Eye (tissue), 1 donor: ENCODE data around the gene GRB10.

Source experiments
- DNase-seq: peaks from one replicate; pipeline ENCODE4 v3.0.0-alpha.2; 2015

Gene GRB10

DNA sequence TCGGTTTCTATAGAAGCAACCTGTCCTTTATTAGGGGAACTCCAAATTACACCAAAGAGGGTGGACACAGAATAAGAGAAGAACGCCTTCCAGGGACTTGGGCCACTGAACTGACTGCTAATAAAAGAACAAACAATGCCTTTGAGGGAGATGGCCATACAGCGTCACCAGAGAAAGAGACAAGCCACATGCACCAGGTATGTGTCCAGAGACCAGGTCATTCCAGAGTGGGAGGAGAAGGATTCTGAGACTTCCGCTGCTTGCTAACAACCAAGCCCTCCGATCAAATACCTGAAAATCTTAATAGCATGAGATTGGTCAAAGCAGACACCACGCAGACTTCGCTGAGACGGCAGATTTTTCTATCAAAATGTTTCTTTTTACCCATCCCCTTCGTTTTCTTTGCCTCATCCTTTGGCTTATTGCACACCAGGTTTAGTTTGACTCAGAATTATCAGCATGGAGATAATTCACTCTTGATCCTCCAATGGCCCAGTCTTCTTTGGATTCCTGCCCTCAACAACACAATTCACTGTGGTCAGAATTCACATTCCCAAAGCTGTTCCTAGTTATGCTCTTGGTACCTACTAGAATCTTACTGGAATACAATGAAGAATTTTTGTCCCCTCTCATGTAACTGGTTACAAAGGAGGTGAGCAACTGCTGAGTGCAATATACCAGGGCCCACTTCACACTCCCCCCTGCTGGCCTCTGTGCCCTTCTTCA, 130.1 kb downstream of the GRB10 start:
- no peak for DNase-seq

DNA sequence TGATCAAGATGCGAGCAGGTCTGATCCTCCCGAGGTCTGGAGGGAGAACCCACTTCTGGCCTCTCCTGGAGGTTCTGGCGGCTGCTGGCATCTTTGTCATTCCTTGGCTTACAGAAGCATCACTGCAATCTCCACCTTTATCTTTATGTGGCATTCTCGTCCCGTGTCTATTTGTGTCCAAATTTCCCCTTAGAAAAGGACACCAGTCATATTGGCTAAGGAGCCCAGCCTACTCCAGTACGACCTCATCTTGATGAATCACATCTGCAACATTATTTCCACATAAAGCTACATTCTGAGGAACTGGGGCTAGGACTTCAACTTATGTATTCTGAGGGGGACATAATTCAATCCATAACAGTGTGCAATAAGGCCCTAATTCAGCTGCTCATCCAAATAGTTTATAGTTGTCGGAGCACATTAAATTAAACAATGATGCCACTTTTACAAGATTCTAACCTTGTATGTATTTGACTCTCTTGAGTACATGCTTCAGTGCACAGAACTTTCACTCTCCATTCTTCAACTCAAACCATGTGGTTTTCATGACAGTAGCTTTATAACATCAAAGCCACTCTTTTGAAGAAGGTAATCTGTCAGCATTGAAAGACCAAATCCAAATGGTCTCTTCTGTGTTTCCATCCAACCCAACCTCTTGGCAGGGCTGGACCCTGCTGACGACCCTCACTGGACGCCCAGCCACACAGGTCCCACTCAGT, 131.3 kb downstream of the GRB10 start:
- DNase-seq = no peak

DNA sequence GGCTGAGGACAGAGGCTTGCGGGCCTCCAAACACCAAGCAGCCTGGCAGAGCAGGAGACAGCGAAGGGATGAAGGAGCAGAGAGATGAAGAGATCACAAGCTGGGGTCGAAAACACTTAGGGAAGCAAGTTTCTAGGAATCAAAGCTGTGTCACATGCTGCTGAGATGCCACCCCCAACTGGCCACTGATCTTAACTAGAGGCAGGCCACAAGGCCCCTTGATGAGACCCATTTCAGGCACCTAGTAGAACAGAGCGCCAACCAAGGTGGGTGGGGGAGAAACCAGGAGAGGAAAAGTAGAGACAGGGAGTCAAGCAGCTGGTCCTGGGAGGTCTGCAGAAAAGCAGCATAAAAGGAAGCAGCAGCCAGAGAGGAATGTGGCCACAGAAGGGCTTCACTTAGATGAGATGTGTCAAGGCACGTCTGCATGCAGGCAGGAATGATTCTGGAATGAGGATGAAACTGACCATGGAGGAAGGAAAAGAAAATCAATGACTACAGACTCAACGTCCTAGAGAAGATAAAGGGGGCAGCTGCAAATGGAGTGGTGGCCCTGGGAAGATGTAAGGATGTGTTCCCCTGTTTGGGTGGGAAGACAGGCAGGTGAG, 132.5 kb downstream of the GRB10 start:
- no peak for DNase-seq

DNA sequence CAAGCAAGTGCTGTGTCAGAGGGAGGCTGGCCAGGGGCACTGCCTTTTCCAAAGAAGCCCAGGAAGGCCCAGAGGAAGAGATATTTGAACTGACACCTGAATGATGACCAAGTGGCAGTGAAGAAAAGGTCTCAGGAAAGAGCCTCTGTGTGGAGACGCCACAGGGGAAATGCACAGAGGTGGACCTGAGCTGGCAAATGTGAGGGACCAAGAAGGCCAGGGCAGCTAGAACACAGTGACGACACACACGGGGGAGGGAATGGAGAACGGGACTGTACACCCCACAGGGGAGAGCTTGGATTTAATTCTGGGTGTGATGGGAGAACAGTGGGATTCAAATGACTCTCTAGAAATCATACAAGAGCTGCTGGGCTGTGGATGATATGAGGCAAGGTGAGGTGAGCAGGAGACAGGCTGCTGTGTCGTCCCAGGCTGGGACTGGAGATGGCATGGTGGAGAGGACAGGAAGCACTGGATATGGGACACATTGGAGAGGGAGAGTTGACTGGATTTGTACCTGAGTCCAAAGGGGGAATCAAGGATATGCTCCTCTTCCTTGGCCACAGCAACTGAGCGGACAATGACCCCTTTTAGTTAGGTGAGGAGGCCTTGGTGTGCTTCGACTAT, 133.3 kb downstream of the GRB10 start:
- no peak for DNase-seq

DNA sequence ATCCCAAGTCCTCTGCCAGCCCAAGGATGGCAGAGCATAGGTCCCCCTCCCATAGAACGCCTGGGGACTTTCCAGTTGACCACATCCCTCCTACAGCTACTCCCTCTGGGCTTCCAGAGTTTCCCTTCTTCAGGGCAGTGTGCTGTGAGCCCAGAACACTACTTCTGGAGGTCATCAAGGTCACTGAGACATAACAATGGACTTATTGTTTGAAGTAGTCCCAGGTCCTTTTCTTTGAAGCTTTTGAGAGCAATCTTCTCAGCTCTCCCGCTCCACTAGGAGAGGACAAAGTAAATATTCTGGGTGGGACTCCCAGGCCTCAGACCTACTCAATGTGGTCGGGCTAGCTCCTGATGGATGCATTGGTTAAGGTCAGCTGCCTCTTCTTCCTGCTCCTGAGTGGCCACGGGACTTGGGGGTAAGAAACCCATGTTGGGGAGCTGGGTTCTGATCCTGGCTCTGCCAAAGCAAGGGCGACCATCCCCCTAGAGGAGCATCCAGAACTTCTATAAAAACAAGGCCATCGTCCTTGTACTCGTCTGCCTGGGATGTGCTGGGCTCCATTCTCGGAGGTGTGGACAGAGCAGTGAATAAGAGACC, 134.0 kb downstream of the GRB10 start:
- DNase-seq = no peak

DNA sequence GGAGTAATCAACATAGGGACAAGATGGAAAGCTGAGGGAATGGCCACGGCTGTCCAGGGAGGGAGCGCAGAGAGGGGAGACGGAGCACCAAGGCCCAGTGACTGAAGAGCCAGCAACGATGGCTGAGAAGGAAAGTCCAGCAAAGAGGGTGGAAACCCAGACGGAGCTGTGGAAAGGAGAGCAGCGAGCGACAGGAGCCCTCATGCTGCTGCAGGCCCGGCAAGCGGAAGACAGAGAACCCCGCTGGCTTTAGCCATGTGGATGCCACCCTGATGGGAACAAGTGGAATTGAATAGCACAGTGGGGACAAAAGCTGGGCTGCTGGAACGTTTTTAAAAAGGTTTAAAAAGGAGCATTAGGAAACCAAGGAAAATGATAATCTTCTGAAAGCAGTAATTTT, 134.6 kb downstream of the GRB10 start:
- no peak for DNase-seq

DNA sequence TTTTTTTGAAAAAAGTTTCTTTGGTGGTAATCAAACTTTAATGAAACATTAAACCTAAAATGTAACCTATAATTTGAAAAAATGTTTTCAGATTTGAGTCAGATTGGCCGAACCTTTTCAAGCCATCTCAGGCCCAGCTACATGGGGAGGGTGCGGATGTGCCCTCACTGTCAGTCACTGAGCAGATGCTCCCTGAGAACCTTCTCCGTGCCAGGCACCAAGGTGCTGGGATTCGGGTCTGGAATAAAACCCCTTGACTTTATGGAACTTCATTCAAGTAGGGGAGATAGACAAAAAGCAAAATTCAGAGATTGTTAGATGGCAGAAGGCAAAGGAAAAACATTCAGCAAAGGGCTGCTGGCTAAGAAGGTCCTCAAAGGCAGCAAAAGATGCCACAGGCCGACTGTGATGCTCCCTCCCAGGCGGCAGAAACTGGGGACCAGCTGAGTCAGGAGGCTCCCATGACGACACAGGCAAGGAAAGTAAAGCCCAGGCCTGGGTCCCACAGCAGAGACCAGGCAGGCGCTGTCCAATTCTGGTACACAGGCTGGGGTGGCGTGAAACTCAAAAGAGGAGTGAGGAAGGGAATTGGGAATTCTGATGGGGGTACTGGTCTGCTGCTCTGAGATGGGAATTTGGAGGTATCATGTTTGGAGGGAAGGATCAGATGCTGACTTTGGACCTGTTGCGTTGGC, 135.3 kb downstream of the GRB10 start:
- no peak for DNase-seq

DNA sequence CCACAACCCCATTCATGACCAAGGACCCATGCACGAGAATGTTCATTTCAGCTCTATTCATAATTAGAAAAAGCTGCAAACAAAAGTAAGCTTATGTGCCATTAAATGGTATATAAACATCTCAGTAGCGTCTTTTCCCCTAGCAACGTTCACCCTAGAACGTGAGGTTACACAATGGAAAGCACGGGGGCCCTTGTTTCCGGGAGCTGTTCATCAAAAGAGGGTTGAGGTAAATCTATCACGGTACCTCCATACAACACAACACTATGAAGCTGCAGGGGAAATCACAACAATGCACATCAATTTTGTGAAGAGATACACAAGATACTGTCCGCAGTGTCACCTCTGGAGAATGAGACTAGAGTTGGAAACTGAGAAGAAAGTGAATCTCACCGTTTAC, 136.6 kb downstream of the GRB10 start:
- no peak for DNase-seq

DNA sequence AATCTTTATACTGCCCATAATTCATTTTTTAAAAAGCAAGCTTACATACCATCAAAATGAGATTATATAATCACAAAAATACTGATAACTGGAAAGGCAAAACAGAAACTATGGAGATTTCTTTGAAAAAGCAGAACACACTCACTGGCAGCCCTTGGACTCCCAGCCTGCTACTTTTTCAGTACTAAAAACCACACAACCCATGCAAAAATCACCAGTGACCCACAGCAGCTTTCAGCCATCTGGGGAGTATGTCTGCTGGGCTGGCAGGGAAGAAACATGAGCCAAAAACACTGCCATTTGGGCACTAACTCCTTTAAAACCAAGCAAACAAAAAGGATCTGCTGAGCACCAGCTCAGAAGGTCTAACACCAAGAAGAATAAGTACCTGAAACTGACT, 137.5 kb downstream of the GRB10 start:
- no peak for DNase-seq

DNA sequence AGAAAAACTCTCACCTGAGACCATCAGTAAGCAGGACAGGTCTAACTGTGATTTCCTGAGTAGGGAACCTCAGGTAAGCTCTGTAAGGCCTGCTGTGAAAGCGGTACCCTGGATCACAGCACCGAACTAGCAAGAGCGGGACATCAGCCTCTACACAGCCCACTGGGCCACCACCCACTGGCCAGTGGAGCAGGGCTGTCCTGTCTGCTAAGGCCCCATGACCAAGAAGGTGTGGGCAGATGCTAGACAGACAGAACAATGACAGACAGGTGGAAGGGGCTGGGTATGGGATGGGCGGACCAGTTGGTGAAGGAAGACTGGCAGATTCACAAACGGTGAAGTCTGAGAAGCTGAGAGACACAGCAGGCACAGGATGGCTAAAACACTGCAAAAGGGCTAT, 138.1 kb downstream of the GRB10 start:
- no peak for DNase-seq

DNA sequence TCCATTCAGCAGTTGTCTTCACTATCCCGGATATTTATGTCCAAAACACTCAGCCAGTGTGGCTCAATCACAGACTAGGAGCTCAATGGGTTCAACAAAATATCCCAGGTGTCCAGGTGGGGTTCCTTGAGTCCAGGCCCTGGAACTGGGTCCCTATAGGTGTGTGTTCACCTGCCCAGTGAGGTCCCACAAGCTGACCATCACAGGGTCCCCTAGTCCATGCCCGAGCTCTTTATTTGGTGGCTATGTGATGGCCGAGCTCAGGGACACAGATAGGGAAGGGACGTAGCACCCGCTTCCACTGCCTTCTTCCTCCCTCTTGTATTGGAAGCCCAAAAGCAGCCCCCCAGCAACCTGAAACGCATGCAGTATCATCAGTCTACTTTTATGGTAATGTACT, 138.6 kb downstream of the GRB10 start:
- no peak for DNase-seq

DNA sequence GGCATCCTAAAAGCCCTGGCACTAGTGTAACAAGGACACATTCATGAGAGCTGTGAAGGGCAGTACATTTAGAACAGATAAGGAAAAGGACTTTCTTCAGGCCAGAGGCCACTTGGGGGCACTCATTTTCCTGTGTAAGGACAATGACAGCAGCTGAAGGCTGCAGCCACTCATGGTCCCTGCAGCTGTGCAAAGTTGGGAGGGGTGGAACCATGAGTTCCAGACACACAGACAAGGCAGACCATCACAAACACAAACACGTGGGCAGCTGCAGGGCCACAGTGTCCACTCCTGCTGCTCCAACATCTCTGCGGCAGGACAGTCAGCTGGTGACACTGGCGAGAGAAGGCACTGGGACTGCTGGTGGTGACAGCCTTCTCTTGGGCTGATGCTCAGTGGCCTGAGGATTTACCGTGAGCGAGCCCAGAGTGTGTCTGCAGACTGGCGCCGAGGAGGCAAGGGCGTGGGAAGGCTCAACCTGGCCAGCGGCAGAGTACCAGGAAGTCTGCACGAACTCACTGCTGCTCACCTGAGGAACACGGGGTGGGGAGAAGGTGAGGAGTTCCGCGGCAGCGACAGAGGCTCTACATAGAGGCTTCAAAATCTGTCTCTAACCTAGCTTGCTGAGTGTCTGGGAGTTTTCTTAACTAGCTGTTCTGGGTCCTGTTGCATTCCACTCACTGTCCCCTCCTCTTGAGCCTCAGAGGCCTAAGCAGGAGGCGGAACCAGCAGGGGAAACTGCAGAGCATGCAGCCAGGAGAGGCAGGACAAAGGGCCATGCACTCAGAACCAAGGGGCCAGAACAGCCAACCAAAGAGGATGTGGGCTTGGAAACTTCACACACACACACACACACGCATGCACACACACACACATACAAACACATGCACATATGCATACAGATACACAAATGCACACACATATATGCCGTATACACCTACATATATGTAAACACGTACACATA, 141.0 kb downstream of the GRB10 start:
- DNase-seq = peak; percentile 51

DNA sequence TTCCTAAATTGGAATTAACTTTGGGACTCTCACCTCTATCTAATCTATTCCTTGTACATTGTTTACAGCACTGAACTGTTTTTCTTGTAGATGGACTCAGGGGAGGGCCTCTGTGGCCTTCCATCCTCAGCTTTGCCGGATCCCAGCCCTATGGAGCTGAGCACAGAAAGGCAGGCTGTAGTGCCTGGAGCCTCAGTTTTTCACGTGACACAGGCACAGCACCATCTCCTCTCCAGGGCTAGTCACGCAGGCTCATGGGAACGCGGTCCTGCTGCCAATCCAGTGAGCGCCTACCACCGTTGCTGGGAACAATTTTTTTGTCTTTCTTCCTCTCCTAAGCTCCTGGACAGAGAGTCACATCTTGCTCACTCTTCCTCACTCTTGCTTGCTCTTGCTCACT, 141.9 kb downstream of the GRB10 start:
- DNase-seq = no peak

DNA sequence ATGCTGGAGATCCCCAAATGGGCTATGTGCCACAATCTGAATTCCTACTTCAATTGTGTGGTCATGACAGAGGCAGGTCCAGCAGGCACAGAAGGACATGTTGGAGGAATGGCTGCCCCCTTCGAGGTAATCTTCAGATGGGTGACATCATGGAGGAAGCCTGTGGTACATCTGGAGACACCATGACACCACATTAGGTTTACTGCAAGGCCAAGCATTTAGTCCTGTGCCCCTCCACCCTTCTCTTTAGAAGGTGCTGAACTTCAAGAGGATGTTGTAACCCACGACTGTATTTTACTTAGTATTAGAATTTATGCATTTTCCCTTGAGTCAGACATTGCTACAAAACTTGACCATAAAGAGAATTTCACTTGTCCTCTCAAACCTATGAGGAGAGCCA, 142.4 kb downstream of the GRB10 start:
- DNase-seq = no peak

DNA sequence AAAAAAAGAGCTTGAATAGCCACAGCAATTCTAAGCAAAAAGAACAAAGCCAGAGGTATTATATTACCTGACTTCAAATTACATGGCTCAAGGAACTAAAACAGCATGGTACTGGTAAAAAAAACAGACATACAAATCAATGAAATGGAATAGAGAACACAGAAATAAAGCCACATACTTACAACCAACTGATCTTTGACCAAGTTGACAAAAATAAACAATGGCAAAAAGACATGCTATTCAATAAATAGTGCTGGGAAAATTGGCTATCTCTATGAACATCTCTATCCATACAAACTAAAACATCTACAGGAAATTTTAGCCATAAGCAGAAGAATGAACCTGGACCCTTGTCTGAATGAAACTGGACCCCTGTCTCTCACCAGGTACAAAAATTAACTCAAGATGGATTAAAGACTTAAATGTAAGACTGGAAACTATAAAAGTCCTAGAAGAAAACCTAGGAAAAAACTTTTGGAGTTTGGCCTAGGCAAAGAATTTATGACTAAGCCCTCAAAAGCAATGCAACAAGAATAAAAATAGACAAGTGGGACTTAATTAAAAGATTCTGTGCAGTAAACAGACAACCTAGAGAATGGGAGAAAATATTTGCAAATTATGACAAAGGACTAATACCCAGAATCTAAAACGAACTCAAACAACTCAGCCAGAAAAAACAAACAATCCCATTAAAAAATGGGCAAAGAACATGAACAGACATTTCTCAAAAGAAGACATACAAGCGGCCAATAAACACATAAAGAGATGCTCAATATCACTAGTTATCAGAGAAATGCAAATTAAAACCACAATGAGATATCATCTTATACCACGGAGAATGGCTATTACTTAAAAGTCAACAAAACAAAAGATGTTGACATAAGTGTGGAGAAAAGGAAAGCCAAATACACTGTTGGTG, 144.7 kb downstream of the GRB10 start:
- DNase-seq = no peak

DNA sequence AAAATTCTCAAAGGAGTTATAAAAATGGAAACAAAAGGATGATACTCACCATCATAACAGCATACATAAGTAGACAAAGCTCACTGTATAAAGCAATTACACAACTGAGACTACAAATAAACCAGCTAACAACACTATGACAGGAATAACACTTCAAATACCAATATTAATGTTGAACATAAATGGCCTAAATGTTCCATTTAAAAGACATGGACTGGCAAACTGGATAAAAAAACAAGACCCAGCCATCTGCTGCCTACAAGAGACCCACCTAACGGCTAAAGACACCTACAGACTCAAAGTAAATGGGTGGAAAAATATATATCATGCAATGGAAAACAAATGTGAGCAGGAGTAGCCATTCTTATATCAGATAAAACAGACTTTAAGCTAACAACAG, 148.3 kb downstream of the GRB10 start:
- no peak for DNase-seq

DNA sequence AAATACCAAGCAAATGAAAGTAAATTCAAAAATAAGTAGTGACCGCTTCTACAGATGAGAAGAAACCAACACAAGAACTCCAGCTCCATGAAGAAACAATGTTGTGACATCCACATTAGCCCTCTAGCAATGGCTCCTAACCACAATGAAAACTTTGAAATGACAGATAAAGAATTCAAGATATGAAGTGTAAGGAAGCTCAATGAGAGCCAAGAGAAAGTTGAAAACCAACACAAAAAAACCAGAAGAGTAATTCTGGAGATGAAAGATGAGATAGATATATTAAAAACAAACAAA, 149.3 kb downstream of the GRB10 start:
- no peak for DNase-seq

DNA sequence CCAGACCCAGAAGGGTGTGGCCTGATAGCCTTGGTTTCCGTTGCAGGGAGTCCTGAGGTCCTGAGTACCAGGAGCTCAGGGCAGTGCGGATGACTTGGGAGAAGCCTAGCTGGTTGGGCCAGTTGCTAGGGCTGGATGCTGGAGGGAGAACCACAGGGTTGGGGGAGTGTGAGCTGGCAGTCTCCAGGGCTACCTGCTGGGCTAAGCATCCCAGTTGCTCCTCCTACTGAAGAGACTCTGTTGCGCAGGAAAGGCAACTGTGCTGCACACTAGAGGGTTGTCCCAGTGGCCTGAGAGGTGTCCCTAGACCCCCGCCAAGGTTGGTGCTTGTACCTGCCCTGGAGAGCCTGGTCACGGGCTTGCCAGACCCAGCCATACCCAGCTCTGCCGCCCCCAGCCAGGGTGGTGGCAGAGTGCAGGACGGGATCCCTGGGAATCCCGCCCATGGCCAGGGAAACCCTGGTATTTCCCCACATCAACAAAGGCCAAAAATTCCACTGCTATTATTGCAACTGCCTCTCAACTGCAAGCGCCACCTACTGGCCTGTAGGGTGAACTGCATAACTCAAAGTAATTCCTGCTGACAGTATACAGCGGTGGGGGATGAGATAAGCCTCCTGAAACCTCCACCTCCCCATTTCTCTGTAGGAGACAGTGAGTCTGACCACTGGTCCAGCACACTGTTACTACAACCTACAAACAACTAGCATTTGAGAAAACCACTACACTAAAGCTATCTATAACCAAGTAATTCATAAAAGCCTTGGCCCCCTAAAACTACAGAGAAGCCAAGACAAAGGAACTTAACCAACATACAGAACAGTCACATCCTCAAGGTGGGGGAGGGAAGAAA, 149.9 kb downstream of the GRB10 start:
- DNase-seq = peak; percentile 57

DNA sequence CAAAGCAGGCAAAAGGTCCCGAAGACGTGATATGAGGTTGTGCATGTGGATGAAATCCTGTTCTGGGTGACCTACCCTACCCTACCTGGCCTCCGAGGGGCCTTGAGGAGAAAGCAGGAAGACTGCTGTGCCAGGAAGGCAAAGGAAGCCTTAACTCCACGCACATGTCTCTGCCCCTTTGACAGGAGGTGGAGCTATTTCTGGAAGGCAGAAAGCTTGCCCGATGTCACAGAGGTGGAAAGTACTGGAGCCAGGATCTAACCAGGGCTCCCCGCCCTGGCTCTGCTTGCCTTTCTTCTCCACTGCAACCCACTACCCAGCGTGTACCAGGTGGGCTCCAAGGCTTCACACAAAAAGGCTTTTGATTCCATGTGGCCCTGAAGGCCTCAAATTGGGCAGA, 151.1 kb downstream of the GRB10 start:
- DNase-seq = no peak

DNA sequence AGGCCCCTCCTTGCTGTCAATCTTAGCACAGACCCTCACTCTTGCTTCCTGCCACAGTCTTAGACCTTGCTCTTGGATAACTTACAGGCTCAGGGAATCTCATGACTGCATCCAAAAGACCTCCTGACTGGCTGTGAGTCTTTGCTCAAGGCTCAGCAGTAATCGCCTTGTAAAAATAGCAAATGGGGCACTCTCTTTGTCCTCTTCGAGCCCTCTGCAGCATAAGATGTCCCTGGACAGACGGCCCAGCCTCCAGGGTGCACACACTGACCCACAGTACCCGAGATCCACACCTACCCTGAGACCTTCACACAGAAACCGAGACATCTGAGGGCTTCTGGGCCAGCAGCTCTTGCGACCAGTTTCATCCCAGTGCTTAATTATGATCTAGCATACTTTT, 151.6 kb downstream of the GRB10 start:
- no peak for DNase-seq
